Liver (tissue), 3 donors: ENCODE measurements around the gene DNM3.

Experiments
- CTCF ChIP-seq: fragments of 150-350 bp; IDR thresholded peaks from 2 replicates; pipeline ENCODE4 v1.5.1; 2017; ENCODE audit warnings: improper control_type of control experiment, low read depth, low read length; ENCODE audit not compliant: missing input control
- GABPA ChIP-seq, 2 donors: IDR thresholded peaks in 1 of 2; conservative IDR thresholded peaks in 1 of 2; 2 replicates each; pipeline ENCODE4 v1.6.1; 2016; ENCODE audit warnings: antibody characterized with exemption in 2 of 2, mild to moderate bottlenecking in 1 of 2, moderate library complexity in 1 of 2
- RXRA ChIP-seq, 2 donors: IDR thresholded peaks; 2 replicates each; pipeline ENCODE4 v1.6.1; 2017 to 2018; ENCODE audit warnings: antibody characterized with exemption in 2 of 2, mild to moderate bottlenecking in 1 of 2
- TAF1 ChIP-seq: conservative IDR thresholded peaks from 2 replicates; pipeline ENCODE4 v1.6.1; 2016; ENCODE audit warnings: antibody characterized with exemption, mild to moderate bottlenecking
- donor health status: healthy.
- donor health status: healthy.

DNA sequence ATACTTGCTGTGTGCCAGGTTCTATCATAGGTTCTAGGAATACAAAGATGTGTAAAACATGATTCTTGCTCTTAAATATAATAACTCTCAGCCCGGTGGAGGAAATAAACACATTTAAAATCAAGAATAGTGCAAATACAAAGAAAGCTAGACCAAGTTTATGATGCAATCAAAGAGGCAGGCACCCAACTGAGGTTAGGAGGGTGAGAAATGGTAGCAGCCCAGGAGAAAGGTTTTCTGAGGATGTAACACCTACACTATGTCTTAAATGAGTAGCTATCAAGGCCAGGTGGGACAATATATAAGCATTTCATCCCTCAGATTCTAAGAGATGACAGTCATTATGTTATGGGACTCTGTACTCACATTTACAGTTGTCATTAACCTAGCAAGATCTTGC lies 612.3 kb downstream of the DNM3 start:
- no peak for TF ChIP-seq RXRA (IDR thresholded peaks at IDR 0.05)
- TF ChIP-seq CTCF, result no peak
- TF ChIP-seq TAF1, result no peak
- TF ChIP-seq GABPA (IDR thresholded peaks at IDR 0.05 in 1 of 2, conservative IDR thresholded peaks at IDR 0.05 in 1 of 2), result no peak
